HG02588 (cell line): ENCODE results near the gene CASP2.
"Not testable (repeated sequence)": the region's sequence is repeated elsewhere in the genome, so short reads cannot be mapped to it uniquely, and the experiment has no call there.

Experiments used
- ATAC-seq: cut with Tn5 transposase; IDR thresholded peaks from one replicate; pipeline ENCODE4 v1.9.1; 2021; ENCODE audit warnings: mild to moderate bottlenecking, moderate library complexity; ENCODE audit not compliant: unreplicated experiment

CASP2 gene

GRCh38 chr7:143289888-143290287 lies 1.7 kb downstream of the CASP2 start:
- ATAC-seq: not testable (repeated sequence)

DNA sequence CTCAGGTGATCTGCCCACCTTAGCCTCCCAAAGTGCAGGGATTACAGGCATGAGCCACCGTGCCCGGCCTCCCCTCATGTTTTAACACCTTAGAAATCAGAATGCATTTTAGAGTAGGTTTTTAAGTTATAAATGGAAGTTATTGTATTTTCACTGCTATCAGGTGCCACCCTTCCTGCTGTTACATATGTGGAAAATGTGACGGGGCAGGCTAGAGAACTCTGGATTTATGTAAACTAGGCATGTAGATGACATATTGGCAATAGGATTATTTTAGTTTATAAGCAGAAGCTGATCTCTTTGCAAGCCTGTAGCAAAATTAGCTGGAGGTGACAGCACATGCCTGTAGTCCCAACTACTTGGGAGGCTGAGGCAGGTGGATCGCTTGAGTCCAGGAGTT lies 2.1 kb downstream of the CASP2 start:
- ATAC-seq: no peak

GRCh38 chr7:143292876-143293275 lies 4.7 kb downstream of the CASP2 start:
- ATAC-seq: no peak

DNA sequence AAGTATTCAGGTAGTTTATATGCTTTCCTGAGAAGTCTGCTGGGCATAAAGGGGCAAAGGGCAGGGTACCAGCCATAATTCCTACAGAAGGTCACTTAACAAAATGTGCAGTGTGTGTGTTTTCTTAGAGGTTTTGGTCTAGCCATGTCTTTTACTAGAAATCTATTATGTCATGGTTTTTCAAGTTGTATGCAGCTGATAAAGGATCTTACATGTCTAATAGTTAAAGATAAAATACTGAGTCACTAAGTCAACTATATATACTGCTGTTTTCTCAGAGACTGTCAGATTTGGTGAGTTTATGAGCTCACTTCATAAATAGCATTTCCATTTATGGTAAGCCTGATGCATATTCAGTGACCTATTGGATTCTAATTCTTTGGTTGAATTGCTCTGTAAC lies 7.7 kb downstream of the CASP2 start:
- ATAC-seq: no peak

- ATAC-seq: no peak
These were observed 8.5 kb downstream of the CASP2 start for GRCh38 chr7:143296686-143297085.

DNA sequence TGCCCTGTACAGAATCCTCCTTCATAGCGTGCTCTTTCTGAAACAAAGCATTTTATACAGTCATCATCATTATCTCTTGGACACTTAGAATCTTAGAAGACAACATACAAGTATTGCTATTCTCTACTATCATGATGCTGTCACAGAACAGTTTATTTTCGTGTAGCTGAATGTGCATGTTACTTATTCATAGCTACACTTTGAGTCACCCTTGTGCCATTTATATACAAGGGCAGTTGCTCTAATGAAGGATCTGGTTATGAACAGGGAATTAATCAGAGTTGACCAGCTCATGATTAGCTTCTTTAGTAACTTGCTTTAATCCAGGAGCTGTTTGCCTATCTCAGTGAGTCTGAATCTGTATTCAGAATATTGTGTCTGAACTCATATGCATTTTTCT lies 11.2 kb downstream of the CASP2 start:
- no peak for ATAC-seq

GRCh38 chr7:143299840-143300239 lies 11.7 kb downstream of the CASP2 start:
- ATAC-seq: no peak

DNA sequence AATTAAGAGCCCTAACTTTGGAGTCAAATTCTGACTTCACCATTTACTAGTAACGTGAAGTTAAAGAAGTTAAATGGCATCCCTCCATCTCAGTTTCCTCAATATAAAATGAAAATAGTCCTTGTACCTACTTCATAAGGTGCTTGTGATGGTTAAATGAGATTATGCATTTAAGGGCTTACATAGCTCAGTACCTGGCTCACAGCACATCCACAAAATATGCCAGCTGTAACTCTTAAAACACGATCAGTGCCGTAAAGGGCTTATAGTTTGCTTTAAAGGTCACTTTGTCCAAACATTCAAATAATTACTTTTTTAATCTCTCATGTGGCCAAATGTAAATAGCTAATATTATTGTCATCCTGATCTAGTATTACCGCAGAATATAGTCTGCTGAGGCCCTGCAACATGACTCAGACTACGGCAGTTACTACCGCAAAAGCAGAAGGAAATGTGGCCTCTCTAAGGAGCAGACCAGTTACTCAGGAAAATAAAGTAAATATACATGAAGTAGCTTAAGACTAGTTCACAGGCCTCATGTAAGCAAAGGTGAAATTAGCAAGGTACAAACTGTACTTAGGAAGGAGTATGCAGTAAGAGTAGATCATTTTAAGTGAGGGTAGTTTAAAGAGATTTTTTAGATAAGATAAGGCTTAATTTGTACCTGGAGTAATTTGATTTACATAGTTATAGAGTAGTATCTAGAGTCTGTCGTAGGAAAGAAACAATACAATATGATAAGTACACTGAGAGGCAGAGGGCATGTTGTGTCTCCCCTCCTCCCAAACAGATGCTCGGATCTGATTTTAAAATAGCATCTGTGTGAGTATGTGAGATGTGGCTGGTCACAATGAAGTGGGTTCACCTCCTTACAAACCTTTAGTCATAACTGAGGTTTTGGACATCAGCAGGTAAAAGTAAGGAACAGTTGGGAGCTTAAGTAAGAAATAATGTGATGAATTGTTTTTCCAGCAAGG lies 13.1 kb downstream of the CASP2 start:
- ATAC-seq: no peak

GRCh38 chr7:143303733-143304132 lies 15.6 kb downstream of the CASP2 start:
- ATAC-seq: no peak

- no peak for ATAC-seq
These were observed 16.8 kb downstream of the CASP2 start for GRCh38 chr7:143304938-143305337.

GRCh38 chr7:143305423-143306070 lies 17.4 kb downstream of the CASP2 start:
- no peak for ATAC-seq

DNA sequence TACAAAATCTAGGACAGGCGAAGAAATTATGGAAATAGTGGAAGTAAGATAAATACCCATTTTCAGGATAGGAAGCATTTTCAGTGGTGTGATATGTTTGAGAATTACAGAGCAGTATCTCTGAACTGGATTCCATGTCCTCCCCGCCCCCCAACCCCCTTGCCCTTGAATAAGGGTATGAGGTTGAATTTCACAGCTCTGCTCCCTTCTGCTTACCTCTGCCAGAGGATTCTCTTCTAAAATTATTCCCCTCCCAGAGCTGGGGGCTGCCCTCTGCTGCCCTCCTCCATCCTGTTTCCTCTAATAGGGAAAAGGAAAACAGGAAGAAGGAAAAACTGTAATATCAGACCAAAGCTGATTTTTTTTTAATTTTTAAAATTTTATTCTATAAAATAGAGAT lies 20.5 kb downstream of the CASP2 start:
- no peak for ATAC-seq

GRCh38 chr7:143314127-143314526 lies 26.0 kb downstream of the CASP2 start:
- no peak for ATAC-seq

- ATAC-seq: no peak
These were observed 27.6 kb downstream of the CASP2 start, which contains the start of gene CLCN1 for GRCh38 chr7:143315776-143316175. TSS of gene CLCN1 (plus strand) at chr7:143316111. CDS start at chr7:143316213, 102 bp downstream.

DNA sequence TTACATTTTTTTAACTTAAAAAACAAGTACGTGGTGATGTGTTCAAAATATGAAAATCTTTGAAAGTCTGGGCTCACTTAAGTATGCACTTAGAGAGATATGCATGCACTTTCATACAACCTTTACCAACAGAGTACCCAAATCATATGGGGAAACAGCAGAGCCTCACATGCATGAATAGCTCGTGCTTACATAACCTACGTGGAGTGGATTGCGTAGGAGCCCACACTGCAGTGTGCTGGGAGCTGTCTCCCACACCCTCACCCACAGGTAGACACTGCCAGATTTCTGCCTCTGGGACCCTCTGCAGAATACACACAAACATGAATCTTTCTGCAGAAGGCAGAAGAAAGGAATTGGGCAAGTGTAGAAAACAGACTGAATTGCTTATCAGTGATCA lies 28.3 kb downstream of the CASP2 start:
- ATAC-seq: no peak

DNA sequence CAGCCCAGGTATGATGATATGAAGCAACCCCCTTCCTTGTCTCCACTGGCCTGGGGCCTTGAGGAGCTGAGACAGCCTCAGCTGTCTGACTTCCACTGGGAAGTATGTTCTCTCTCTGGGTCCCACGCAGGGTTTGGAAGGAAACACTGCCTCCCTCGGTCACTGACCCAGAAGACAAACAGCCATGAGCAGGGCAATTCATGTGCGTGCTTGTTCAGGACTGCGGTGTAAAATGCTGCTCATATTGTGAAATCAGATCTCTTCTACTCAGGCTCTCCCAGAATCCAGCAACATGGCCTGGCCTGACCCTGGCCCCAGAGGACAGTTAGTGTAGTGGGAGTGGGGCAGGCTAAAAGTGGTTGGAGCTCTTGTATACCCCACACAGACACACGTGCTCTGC lies 30.5 kb downstream of the CASP2 start:
- ATAC-seq: no peak

- no peak for ATAC-seq
These were observed 32.5 kb downstream of the CASP2 start for GRCh38 chr7:143320620-143321019.

GRCh38 chr7:143321242-143321641 lies 33.1 kb downstream of the CASP2 start:
- no peak for ATAC-seq

GRCh38 chr7:143321734-143322133 lies 33.6 kb downstream of the CASP2 start:
- no peak for ATAC-seq

DNA sequence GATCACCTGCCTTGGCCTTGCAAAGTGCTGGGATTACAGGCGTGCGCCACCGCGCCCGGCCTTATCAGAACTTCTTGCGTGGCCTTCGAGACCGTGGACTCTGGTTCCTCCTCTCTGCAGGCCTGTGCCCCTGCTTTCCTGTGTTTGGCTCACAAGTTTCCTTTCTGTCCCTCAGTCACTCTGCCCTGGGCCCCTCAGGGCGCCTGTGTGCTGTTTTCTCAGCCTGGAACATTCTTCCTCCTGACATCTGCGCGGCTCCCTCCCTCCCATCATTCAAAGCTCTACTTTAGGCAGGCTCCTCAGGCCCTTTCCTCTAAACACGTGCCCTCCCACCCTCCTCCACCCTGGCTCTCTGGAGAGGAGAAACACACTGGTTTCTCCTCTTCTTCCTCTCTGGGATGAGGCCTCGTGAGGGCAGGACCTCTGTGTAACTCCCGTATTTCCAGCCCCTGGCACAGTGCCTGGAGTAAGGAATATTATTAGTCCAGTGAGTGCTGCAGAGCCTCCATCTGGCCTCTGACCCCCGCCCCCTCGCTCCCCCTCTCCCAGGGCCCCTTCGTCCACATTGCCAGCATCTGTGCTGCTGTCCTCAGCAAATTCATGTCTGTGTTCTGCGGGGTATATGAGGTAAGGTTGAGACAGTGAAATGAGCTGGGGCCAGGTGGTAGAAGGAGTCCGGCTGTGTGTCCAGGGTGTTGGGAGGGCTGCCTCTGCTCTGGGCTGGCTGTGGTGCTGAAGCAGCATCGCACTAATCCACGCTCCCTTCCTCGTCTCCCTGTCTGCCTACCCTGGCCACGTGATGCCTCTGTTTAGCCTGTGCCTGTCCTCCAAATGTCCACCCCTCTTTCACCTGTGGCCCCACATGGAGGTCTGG lies 34.8 kb downstream of the CASP2 start:
- no peak for ATAC-seq

GRCh38 chr7:143323653-143324052 lies 35.5 kb downstream of the CASP2 start:
- no peak for ATAC-seq
